T-helper 1 cell (primary cell): ENCODE measurements around the gene LIX1.

Source experiments
- DNase-seq, 5 donors: peaks; one replicate each; pipeline ENCODE4 v3.0.0-alpha.2; 2012 to 2020

The LIX1 gene

DNA sequence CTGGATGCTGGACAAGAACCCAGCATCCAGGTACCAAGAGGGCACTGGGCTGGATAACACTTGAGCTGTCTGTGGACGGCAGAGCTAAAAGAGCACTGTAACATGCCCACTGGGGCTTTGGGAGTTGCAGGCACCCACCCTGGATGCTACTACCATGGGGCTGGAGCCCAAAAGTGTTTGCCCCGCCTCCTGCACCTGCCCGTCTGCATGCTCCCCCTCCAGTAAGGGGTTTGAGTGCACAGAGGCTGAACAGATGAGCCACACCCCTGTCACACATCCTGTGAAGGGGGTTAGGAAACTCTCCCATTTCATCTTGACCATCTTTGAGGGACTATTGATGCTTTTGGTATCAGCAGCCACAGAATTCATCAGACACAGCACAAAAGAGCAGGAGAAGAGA is 69.0 kb downstream of the LIX1 start:
- DNase-seq, result no peak

DNA sequence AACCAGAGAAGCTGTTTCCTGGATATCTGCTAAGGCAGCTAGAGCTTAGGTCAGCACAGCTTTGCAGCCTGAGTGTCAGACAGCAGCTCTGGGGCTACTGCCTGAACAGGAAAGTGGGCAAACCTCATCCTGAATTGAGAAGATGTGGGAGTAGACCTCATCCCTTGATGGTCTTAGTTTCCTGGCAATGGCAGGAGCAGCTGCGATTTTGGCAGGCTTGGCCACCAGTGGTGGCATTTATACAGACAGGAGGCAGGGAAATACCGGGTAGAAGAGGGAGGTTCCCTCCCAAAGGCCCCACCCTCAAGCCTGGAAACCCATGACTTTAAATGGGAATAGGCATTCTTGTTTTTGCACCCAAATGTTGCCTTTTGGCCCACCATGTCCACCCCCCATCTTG is 69.7 kb downstream of the LIX1 start:
- DNase-seq, result no peak

DNA sequence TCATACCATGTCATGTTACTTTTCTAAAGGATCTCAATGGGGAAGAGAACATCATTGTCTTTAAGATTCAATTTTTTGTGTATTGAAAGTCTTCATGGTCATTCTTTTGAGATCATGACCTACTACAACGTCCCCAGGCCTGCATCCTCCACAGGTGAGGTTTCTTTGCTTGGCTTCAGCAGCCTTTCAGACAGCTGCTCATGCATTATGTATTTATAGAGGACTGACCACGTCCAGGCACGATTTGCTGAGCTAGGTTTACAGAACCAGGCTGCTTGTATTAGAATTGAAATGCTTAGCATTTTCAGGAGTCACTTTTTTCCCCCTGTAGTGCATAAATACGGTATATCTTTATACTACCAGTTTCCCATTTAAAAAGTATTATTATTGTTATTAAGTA is 70.4 kb downstream of the LIX1 start:
- DNase-seq, result no peak

DNA sequence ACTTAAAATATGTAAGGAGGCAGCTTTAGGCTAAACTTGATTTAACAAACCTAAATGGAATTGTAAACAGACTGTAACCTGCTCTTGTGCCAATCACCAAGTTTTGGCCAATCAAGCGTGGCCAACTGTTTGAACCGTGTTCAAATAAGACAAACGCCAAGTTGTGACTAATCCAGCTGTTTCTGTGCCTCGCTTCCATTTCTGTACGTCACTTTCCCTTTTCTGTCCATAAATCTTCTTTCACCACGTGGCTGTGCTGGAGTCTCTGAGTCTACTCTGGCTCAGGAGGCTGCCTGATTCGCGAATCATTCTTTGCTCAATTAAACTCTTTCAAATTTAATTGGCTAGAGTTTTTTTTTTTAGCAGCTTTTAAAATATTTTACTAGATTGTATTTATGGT is 71.3 kb downstream of the LIX1 start:
- no peak for DNase-seq

DNA sequence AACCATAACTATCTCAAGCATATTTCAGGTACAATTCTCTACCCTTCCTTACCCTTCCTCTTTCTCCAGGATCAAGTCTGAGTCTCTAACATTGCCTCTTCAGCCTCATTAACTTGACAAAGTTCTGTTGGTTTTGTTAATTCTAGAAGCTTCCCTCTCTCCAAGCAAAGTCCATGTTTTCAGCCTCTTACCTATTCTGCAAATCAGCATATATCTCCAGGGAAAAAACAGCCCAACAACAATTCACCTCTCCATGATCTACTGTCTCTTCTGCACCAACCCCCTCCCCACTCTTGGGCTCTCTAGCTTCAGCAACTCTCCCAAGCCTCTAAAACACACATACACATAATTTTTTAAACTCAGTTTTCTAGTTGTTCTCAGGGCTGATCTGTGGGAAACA is 72.2 kb downstream of the LIX1 start:
- DNase-seq, result no peak

DNA sequence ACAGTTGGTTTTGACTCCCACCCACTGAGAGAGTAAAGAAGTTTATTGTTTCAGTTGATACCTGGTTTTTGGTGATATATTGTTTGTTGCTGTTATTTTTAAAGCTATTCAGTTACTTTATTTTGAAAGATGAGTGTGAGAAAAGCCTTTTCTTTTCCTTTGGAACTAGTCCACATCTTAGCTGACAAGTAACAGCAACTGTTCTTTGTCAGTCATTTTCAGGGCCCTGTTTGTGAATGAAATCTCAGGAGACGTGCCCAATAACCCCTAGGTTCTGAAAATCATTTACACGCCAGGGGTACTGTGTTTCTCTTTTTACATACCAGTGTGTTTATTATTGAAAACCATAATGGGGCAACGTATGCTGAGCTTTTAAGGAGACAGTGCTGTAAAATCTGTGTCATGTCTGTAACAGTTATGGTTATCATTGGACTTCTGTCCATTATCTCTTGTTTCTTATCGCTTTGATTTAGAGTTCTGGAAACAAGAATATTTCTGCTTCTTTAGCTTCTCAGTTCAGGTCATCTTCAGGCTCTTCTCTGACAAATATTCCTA is 75.0 kb downstream of the LIX1 start:
- no peak for DNase-seq

DNA sequence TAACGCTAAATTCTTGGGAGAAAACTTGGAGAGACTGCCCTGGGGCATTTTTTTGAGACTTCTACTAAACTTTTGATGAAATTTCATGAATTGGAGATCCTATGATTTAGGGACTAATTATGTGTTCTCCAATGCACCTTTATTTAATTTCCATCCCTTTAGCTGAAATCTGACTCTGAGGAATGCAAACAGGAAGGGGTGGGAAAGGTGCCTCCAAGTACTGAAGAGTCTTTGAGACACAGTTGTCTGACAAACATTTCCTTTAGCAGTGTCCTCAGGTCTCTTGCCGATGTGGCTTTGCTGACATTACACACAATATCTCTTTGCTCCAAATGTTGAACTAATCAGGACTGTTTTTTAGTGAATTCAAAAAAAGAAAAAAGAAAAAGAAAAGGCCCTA is 76.9 kb downstream of the LIX1 start:
- no peak for DNase-seq

DNA sequence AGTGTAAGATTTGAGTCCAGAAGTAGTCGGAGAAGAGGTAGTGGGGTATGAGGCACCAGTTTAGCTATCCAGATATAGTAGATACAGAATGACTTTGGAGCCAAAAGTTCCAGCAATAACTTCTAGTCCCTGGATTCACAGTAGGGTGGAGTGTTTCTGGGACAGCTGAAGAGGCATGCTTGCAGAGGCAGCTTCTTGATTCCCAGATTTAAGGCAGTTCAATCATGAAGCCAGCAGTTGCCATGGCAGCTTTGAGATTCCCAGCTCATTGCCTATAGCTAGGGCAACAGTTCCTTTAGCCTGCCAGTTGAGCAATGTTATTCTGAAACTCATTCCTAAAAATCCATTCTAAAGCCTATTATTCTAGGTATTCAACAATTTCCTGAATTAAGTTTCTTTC is 79.2 kb downstream of the LIX1 start:
- no peak for DNase-seq

DNA sequence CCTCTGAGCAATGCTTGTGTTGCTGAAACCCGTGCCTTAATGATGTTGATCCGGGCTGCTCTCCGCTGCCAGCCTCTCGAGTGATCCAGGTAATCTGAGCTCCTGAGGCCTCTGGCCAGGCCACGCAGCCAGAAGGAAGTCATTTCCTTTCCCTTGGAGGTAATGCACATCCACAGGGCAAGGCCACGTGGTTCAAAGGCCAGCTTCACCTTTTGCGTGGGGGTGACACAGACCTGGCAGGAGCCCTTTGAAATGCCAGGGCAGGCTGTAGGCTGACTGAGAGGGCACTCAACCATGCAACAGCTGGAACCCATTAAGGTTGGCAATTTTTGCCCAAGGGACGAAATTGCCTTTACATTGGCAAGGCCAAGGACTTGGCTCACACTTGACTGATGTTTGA is 80.4 kb downstream of the LIX1 start:
- DNase-seq, result no peak

DNA sequence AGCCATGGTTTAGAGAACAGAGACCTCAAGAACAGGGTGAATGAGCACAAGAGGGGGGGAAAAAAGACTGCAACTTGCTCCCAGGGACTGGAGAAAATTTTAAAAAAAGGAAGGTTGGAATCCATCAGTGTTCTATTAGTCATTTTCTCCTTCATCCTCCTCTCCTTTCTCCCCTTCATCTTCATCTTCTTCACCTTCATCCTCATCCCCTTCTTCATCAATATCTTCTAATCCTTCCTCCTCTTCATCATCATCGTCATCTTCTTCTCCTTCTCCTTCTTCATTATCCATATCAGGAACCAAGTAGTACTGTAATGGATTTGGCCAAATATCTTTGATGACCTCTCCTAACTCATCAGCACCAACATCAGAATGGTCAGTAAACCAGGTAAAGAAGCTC is 86.1 kb downstream of the LIX1 start:
- DNase-seq, result no peak

DNA sequence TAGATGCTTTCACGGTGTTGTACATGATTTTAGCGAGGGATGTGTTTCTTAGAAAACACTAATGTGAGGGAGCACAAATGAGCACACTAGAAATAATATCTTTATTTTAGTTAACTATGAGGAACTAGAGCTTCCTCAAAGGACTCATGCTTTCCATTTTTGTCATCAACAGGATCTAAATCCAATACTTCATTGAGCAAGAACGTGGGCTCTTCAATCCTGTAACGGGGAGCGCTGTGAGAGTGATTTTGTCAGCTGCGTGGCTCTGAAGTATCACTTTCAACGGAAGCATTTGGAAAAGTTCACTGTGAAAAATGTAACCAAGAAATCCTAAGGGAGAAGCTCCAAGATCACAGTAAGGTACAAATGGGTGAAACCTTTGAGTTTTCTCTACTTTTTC is 93.2 kb downstream of the LIX1 start:
- no peak for DNase-seq

DNA sequence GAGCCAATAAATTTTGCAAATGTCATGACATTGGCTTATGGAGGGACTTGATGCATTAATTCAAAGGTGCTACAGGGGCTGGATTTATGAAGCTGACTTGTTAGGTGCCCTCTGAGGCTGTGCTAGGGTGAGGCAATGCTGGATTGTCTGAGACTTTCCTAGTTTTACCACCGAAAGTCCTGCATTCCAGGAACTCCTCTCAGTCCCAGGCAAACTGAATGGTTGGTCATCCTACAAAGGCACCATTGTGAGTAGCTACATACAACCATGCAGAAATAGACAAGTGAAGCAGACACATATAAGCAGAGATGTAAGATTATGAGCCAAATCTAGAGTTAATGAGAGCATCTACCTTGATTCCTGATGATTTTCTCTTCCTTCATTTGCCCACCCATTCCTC is 95.3 kb downstream of the LIX1 start:
- no peak for DNase-seq

DNA sequence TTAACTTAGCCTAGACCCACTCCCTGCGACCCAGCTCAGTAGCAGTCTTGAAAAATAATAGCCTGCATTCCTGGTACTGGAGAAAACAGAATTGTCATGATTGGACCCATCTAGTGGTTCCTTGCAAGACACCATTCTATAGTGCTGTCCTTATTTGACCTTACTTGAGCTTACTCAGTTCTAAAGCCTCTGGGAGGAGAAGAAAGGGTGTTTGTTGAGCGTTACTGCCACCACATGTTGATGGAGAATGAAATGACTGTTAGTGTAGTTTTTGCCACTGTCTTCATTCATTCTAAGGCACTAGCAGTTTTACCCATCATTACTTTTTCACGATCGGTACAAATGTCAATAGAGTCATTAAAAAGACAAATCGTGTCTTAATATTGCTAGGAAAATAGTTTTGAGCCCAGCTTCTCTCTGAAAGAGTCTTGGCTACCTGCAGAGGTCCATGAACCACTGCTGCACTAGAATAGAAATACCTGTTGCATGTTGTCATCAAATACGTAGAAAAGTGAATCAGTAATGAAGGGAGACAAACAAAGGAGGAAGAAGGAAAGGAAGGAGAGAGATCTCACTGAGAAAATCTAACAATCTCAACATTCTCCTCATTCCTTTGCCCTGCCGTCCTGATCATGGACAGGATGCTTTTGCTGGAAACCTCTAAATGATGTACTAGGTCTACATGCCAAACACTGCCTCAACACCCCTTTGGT is 96.0 kb downstream of the LIX1 start:
- DNase-seq, result peak in 1 of 5 donors; percentile 29

DNA sequence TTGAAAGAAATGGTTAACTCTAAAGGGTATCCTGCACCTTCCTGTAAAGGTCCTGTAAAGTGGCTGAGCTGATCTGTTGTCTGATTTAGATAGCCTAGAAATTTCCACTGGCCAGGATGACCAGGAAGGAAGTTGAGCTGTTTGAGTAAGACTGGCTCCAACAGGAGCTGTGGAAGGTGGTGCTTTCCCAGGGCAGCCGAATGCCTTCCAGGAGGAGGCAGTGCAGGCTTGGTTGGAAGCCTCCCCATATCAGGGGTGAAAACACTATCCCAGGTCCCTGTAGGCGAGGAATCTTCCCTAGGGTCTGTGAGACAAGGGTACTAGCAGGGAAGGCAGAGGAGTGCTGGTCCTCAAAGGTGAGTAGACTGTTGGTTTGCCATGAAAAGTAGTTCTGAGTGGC is 98.4 kb downstream of the LIX1 start:
- no peak for DNase-seq

DNA sequence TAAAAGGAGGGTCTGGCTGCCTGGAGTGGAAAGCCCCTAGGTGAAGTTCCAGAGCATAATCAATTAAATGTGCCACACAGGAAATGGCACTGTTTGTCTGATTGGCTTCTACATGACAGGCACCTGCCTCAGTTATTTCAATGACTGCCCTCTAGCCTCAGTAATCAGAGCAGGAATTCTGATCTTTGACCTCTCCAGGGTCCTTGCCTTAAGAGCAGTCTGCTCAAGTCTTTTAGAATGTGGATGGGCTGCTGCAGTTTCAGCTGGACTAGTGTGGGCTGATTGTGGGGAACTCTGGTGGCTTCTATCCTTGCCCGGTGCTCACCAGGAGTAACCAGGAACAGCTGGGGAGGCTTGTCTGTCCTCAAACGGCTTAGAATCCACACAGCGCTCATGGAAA is 98.9 kb downstream of the LIX1 start:
- no peak for DNase-seq

DNA sequence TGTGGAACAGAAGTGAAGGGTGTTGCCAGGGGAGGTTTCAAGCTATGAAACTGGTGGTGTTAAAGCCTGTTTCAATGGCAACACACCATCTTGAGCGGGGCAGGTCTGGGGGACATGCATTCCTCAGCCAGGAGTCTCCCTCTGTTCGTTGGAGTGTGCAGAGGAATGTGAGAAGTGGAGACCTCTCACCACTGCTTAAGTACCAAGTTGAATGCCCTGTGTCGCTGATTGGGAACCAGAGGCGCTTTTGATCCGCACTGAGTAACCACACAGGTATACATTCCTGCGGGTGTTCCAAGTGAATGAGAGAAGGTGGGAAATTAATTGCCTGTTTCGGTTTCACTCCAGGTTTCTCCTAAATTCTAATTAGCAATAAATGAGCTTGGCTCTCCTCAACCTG is 99.4 kb downstream of the LIX1 start:
- DNase-seq, result no peak
